GM06990 (cell line): Measurements from ENCODE around the gene SHISA6.

Experiments used
- DNase-seq: peaks from one replicate; pipeline ENCODE4 v3.0.0-alpha.2; 2011; ENCODE audit not compliant: insufficient read length; ENCODE audit errors: extremely low read depth
- H3K27me3 ChIP-seq: replicated peaks from 2 replicates; pipeline ENCODE4 v1.6.0; 2011; ENCODE audit warnings: low read length; ENCODE audit not compliant: control insufficient read depth, insufficient read depth
- H3K36me3 ChIP-seq: 2 replicates; pipeline ENCODE4 v1.5.1; 2011; ENCODE audit warnings: low read length; ENCODE audit not compliant: control insufficient read depth, insufficient read depth
- H3K4me3 ChIP-seq: replicated peaks from 2 replicates; pipeline ENCODE4 v1.5.1; 2011; ENCODE audit warnings: low read depth, mild to moderate bottlenecking, control low read depth, low read length
- CTCF ChIP-seq: IDR thresholded peaks from 2 replicates; pipeline ENCODE4 v1.5.1; 2011; ENCODE audit warnings: low read length, control low read depth, mild to moderate bottlenecking, inconsistent platforms; ENCODE audit not compliant: insufficient read depth, poor library complexity, severe bottlenecking

Gene SHISA6

GRCh38 chr17:11332706-11333105 is 91.7 kb downstream of the SHISA6 start:
- no peaks in the 10 kb centered on the region for H3K27me3 ChIP-seq
- DNase-seq = no peak
- no peaks in the 10 kb centered on the region for H3K36me3 ChIP-seq
- TF ChIP-seq CTCF = no peak
- no peak overlapping the region for H3K4me3 ChIP-seq

- Histone ChIP-seq H3K27me3 (no peaks in the 10 kb centered on the region), H3K4me3 (no peak overlapping the region), H3K36me3 (no peaks in the 10 kb centered on the region)
- DNase-seq = no peak
- no peak for TF ChIP-seq CTCF
Measured at GRCh38 chr17:11334493-11334892, 93.5 kb downstream of the SHISA6 start.

GRCh38 chr17:11336290-11336689 is 95.3 kb downstream of the SHISA6 start:
- no peaks in the 10 kb centered on the region for H3K36me3 ChIP-seq

GRCh38 chr17:11340803-11341202 is 99.8 kb downstream of the SHISA6 start:
- DNase-seq = no peak
- no peak for TF ChIP-seq CTCF
- no peak overlapping the region for H3K4me3 ChIP-seq
- H3K27me3 ChIP-seq = no peaks in the 10 kb centered on the region
- no peaks in the 10 kb centered on the region for H3K36me3 ChIP-seq

More at GRCh38 chr17:11336290-11336689, 95.3 kb downstream of the SHISA6 start:
- TF ChIP-seq CTCF = no peak
- no peak for DNase-seq
- Histone ChIP-seq H3K27me3 (no peaks in the 10 kb centered on the region), H3K4me3 (no peak overlapping the region)

GRCh38 chr17:11342138-11342537 is 101.1 kb downstream of the SHISA6 start:
- no peak for TF ChIP-seq CTCF
- no peak for DNase-seq
- no peaks in the 10 kb centered on the region for H3K36me3 ChIP-seq
- H3K4me3 ChIP-seq = no peak overlapping the region
- H3K27me3 ChIP-seq = no peaks in the 10 kb centered on the region

GRCh38 chr17:11349106-11349505 is 108.1 kb downstream of the SHISA6 start:
- Histone ChIP-seq H3K4me3 (no peak overlapping the region), H3K36me3 (no peaks in the 10 kb centered on the region), H3K27me3 (no peaks in the 10 kb centered on the region)
- DNase-seq = no peak
- TF ChIP-seq CTCF = no peak
